DND-41 (cell line): ENCODE results near the gene TMEM131L.

ENCODE experiments used
- EZH2 ChIP-seq: IDR thresholded peaks from 3 replicates; pipeline ENCODE4 v1.6.1; 2012; ENCODE audit warnings: borderline replicate concordance, low read depth, mild to moderate bottlenecking, moderate library complexity, low read length, inconsistent platforms; ENCODE audit not compliant: severe bottlenecking
- TF ChIP-seq, protein P1 (sequence below): IDR thresholded peaks from 2 replicates; pipeline ENCODE4 v1.5.1; 2012; ENCODE audit warnings: borderline replicate concordance, low read length, moderate library complexity, mild to moderate bottlenecking; ENCODE audit not compliant: poor library complexity, severe bottlenecking; ENCODE audit errors: extremely low read depth

DNA sequence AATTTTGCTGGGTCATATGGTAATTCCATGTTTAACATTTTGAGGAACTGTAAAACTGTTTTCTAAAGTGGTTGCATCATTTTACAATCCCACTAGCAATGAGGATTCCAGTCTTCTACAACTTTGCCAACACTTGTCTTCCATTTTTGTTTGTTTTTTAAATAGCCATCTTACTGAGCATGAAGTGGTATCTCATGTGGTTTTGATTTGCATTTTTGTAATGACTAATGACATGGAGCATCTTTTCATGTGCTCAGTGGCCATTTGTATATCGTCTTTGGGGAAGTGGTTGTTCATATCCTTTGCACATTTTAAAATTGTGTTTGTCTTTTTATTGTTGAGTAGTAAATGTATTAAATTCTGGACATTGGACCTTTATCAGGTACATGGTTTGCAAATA lies 94.7 kb downstream of the TMEM131L start:
- TF ChIP-seq, protein P1, sequence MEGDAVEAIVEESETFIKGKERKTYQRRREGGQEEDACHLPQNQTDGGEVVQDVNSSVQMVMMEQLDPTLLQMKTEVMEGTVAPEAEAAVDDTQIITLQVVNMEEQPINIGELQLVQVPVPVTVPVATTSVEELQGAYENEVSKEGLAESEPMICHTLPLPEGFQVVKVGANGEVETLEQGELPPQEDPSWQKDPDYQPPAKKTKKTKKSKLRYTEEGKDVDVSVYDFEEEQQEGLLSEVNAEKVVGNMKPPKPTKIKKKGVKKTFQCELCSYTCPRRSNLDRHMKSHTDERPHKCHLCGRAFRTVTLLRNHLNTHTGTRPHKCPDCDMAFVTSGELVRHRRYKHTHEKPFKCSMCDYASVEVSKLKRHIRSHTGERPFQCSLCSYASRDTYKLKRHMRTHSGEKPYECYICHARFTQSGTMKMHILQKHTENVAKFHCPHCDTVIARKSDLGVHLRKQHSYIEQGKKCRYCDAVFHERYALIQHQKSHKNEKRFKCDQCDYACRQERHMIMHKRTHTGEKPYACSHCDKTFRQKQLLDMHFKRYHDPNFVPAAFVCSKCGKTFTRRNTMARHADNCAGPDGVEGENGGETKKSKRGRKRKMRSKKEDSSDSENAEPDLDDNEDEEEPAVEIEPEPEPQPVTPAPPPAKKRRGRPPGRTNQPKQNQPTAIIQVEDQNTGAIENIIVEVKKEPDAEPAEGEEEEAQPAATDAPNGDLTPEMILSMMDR: no peak
- TF ChIP-seq EZH2: no peak
